Endothelial cell of umbilical vein (primary cell): ENCODE measurements around the gene NR6A1. TPM values are rescaled to one million over a fixed set of nuclear protein-coding genes. Genes with fewer than 3 reads are reported as not detected.

ENCODE experiments used
- BruUV-seq: library from RNA; stranded (reverse); fragments of 400-500 nt; replicated peaks from 2 replicates; lab custom pipeline; 2021; lab: Mats Ljungman, UMichigan
- CTCF ChIA-PET: fragments of 300-600, 350-600 bp; sonication (Branson Sonifier 250); formaldehyde crosslinking; loops from one replicate; lab custom pipeline; 2021; ENCODE audit warnings: antibody characterized with exemption, inconsistent platforms; lab: Charles Lee
- POLR2A ChIA-PET: fragments of 300-600, 350-600 bp; sonication (Branson Sonifier 250); formaldehyde crosslinking; loops from one replicate; lab custom pipeline; 2021; ENCODE audit warnings: antibody characterized with exemption, inconsistent platforms; lab: Charles Lee
- DNase-seq: peaks from one replicate; pipeline ENCODE4 v3.0.0-alpha.2; 2011; ENCODE audit warnings: low read depth, low spot score
- FAIRE-seq: peaks from 2 replicates; lab custom pipeline; 2011; peaks lifted over from hg19 to GRCh38; lab: Jason Lieb, UNC
- H2AFZ ChIP-seq: 2 replicates; pipeline ENCODE4 v1.6.0; 2012; ENCODE audit warnings: low read depth, low read length, control low read depth, inconsistent platforms
- H3K27ac ChIP-seq: 2 replicates; pipeline ENCODE4 v1.5.1; 2011; ENCODE audit warnings: low read depth, mild to moderate bottlenecking, control low read depth, low read length, moderate library complexity; ENCODE audit not compliant: insufficient read depth
- H3K27me3 ChIP-seq, 2 experiments: 2 replicates each; pipeline versions ENCODE4 v1.6.0 to v1.6.1; 2011; ENCODE audit warnings: low read length in 2 of 2, mixed read lengths in 1 of 2; ENCODE audit not compliant: control insufficient read depth in 2 of 2, insufficient read depth in 2 of 2
- H3K36me3 ChIP-seq, 2 experiments: 2 replicates in 1 of 2; 3 replicates in 1 of 2; pipeline ENCODE4 v1.5.1; 2011; ENCODE audit warnings: low read length in 2 of 2, mild to moderate bottlenecking in 1 of 2, moderate library complexity in 1 of 2; ENCODE audit not compliant: control insufficient read depth in 2 of 2, insufficient read depth in 2 of 2; ENCODE audit errors: extremely low read depth in 1 of 2
- H3K4me1 ChIP-seq: 3 replicates; pipeline ENCODE4 v1.5.1; 2011; ENCODE audit warnings: mild to moderate bottlenecking, low read length; ENCODE audit not compliant: control insufficient read depth, insufficient read depth; ENCODE audit errors: extremely low read depth
- H3K4me2 ChIP-seq: 2 replicates; pipeline ENCODE4 v1.6.1; 2011; ENCODE audit warnings: low read length, control low read depth, mixed read lengths; ENCODE audit not compliant: insufficient read depth
- H3K4me3 ChIP-seq, 3 experiments: fragments of 200-600 bp in 1 of 3; sonication (generic), shearing (Covaris generic) in 1 of 3; replicated peaks in 1 of 3; 2 replicates each; pipeline ENCODE4 v1.5.1; 2011 to 2016; ENCODE audit warnings: control low read depth in 3 of 3, low read length in 3 of 3, mild to moderate bottlenecking in 2 of 3, inconsistent platforms in 1 of 3, low read depth in 1 of 3, moderate library complexity in 1 of 3; ENCODE audit not compliant: insufficient read depth in 1 of 3
- H3K79me2 ChIP-seq: 2 replicates; pipeline ENCODE4 v1.6.0; 2012; ENCODE audit warnings: low read length, inconsistent platforms; ENCODE audit not compliant: control insufficient read depth, insufficient read depth
- H3K9ac ChIP-seq: replicated peaks from 2 replicates; pipeline ENCODE3; 2011; ENCODE audit warnings: low read length, control low read depth; ENCODE audit not compliant: insufficient read depth; ENCODE audit errors: extremely low read depth
- H3K9me1 ChIP-seq: replicated peaks from 3 replicates; pipeline ENCODE4 v1.6.0; 2011; ENCODE audit warnings: mild to moderate bottlenecking, low read length; ENCODE audit not compliant: control insufficient read depth, insufficient read depth; ENCODE audit errors: extremely low read depth
- H3K9me3 ChIP-seq: replicated peaks from 2 replicates; pipeline ENCODE4 v1.5.1; 2012; ENCODE audit warnings: low read length, inconsistent platforms; ENCODE audit not compliant: control insufficient read depth, insufficient read depth
- H4K20me1 ChIP-seq: replicated peaks from 2 replicates; pipeline ENCODE3; 2011; ENCODE audit warnings: mild to moderate bottlenecking, low read length; ENCODE audit not compliant: control insufficient read depth, insufficient read depth; ENCODE audit errors: extremely low read depth
- EZH2 ChIP-seq: IDR thresholded peaks from 2 replicates; pipeline ENCODE4 v1.6.1; 2012; ENCODE audit warnings: borderline replicate concordance, low read depth, mild to moderate bottlenecking, moderate library complexity, low read length, inconsistent platforms; ENCODE audit not compliant: severe bottlenecking
- FOS ChIP-seq: IDR thresholded peaks from 2 replicates; pipeline ENCODE4 v1.6.1; 2011; ENCODE audit warnings: mild to moderate bottlenecking, low read length, moderate library complexity, borderline replicate concordance; ENCODE audit not compliant: insufficient read depth
- GATA2 ChIP-seq: IDR thresholded peaks from 2 replicates; pipeline ENCODE4 v1.7.0; 2011; ENCODE audit warnings: low read depth, mild to moderate bottlenecking, moderate library complexity, mixed read lengths, low read length; ENCODE audit not compliant: insufficient read length, insufficient read depth
- JUN ChIP-seq: IDR thresholded peaks from 2 replicates; pipeline ENCODE4 v1.6.1; 2011; ENCODE audit warnings: borderline replicate concordance, low read depth; ENCODE audit not compliant: insufficient read length, insufficient read depth
- MYC ChIP-seq: IDR thresholded peaks from one replicate; pipeline ENCODE4 v1.6.1; 2011; ENCODE audit warnings: mild to moderate bottlenecking, low read depth, low read length
- POLR2A ChIP-seq: IDR thresholded peaks from 2 replicates; pipeline ENCODE4 v1.6.1; 2012; ENCODE audit warnings: low read depth, mild to moderate bottlenecking, control low read depth, low read length
- POLR2AphosphoS5 ChIP-seq: IDR thresholded peaks from 2 replicates; pipeline ENCODE4 v1.6.1; 2012; ENCODE audit warnings: low read depth, mild to moderate bottlenecking, control low read depth, low read length, moderate library complexity; ENCODE audit not compliant: insufficient read depth
- dilution Hi-C: fragments of 300-500 bp; cut with MboI; formaldehyde crosslinking; loops from one replicate; pipeline ENCODE4 v1.15.0; 2019; ENCODE audit warnings: low sequenced_read_pairs; ENCODE audit not compliant: extremely low pct_ligation_motif_present
- intact Hi-C: fragments of 100-400 bp; cut with micrococcal nuclease; formaldehyde crosslinking; loops from one replicate; pipeline ENCODE4 v1.10.0; 2022
- polyA plus RNA-seq, 4 experiments: library from polyadenylated mRNA; depleted of rRNA in 3 of 4; stranded (reverse) in 3 of 4; unstranded in 1 of 4; fragments of >200 nt; gene quantifications; 2 replicates each; pipeline versions ENCODE4 v1.2.1 to v1.2.3, GENCODE V29; 2011 to 2012; ENCODE audit warnings: missing spikeins in 1 of 4
- total RNA-seq: library from RNA; stranded (reverse); gene quantifications from 2 replicates; pipeline ENCODE4 v1.2.3, GENCODE V29; 2021
- TF ChIP-seq, protein P1 (sequence below): IDR thresholded peaks from 2 replicates; pipeline ENCODE4 v1.6.1; 2011; ENCODE audit not compliant: insufficient read depth, insufficient read length
- TF ChIP-seq, protein P2 (sequence below), 2 donors: IDR thresholded peaks; 1 replicate in 1 of 2; 2 replicates in 1 of 2; pipeline ENCODE4 v1.5.1; 2011; ENCODE audit warnings: low read length in 2 of 2, mild to moderate bottlenecking in 2 of 2, moderate library complexity in 2 of 2, control low read depth in 1 of 2, inconsistent platforms in 1 of 2, low read depth in 1 of 2; ENCODE audit not compliant: insufficient read depth in 1 of 2; ENCODE audit errors: extremely low read depth in 1 of 2

Gene NR6A1
- total and polyA plus RNA-seq, 2 donors (not counting 3 experiments of a cell fraction or from before 2014, with no cell fraction given) = 0.17 to 1.2 TPM

DNA sequence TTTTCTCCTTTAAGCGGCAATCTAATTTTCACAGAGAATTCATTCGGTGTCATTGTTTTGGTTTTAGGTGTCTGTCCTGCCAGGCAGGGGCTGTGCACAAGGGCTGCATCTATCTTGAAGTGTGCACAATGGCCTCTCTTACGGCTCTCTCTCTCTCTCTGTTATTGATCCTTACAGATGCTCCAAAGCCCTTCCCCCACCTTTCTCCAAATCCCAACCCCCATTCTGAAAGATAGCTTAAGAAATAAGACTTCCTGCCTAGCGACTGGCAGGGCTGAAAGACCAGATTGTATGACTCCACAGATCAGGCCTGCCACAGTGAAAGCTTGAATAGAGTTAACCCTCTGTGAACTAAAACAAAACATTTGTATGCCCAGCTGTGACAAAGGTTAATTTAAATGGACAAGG is 177.5 kb downstream of the NR6A1 start:
- no peaks in the 10 kb centered on the region for H3K4me1 ChIP-seq
- no TSS peak for BruUV-seq
- DNase-seq = no peak
- no peaks in the 10 kb centered on the region for H3K36me3 ChIP-seq
- dilution Hi-C loops (no loop called here), intact Hi-C loops (no loop called here)
- H3K9me3 ChIP-seq = no peaks in the 10 kb centered on the region
- peaks cover 32% of the 10 kb centered on the region in 2 experiments for H3K27me3 ChIP-seq
- H3K27ac ChIP-seq = no peak overlapping the region
- no peaks in the 10 kb centered on the region for H4K20me1 ChIP-seq
- no peak overlapping the region for H3K9ac ChIP-seq
- H3K4me3 ChIP-seq = no peak overlapping the region
- no peak overlapping the region for H2AFZ ChIP-seq
- POLR2A ChIA-PET = no interaction called here
- TF ChIP-seq EZH2 (no peak), MYC (no peak), POLR2A (no peak)
- TF ChIP-seq, protein P1, sequence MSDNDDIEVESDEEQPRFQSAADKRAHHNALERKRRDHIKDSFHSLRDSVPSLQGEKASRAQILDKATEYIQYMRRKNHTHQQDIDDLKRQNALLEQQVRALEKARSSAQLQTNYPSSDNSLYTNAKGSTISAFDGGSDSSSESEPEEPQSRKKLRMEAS = no peak
- TF ChIP-seq, protein P2, sequence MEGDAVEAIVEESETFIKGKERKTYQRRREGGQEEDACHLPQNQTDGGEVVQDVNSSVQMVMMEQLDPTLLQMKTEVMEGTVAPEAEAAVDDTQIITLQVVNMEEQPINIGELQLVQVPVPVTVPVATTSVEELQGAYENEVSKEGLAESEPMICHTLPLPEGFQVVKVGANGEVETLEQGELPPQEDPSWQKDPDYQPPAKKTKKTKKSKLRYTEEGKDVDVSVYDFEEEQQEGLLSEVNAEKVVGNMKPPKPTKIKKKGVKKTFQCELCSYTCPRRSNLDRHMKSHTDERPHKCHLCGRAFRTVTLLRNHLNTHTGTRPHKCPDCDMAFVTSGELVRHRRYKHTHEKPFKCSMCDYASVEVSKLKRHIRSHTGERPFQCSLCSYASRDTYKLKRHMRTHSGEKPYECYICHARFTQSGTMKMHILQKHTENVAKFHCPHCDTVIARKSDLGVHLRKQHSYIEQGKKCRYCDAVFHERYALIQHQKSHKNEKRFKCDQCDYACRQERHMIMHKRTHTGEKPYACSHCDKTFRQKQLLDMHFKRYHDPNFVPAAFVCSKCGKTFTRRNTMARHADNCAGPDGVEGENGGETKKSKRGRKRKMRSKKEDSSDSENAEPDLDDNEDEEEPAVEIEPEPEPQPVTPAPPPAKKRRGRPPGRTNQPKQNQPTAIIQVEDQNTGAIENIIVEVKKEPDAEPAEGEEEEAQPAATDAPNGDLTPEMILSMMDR (IDR thresholded peaks at IDR 0.05; ENCODE audit: extremely low read depth in 1 of 2, insufficient read depth in 1 of 2, low read depth in 1 of 2, low read length in 2 of 2) = no peak
- CTCF ChIA-PET = interaction anchor here (1.0 kb wide), 1 partner anchor 24 kb away, joined by 3 read pairs; no protein-coding TSS in a partner anchor
- H3K9me1 ChIP-seq = no peaks in the 10 kb centered on the region
- H3K79me2 ChIP-seq = no peaks in the 10 kb centered on the region
- FAIRE-seq = no peak
- no peak overlapping the region for H3K4me2 ChIP-seq

DNA sequence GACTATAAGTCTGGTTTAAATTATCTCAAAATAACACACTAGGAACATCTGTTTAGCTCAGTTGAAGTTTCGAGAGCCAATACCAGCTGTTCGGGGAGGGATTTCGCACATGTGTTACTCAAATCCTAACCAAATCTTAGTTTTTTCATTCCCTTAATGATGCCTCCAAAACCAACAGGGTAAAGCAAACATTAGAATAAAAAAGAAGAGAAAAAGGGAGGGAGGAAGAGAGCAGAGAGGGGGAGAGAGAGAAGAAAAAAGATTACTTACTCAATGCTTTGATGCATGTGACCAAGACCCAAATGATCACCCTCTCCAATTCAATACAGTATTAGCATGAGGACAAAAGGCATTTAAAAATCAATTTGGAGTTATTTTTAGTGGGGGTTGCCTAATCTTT is 177.9 kb downstream of the NR6A1 start:
- BruUV-seq = no TSS peak
- Histone ChIP-seq H3K9me3 (no peaks in the 10 kb centered on the region), H3K9me1 (no peaks in the 10 kb centered on the region), H2AFZ (no peak overlapping the region), H3K9ac (no peak overlapping the region), H3K4me1 (no peaks in the 10 kb centered on the region), H3K27ac (no peak overlapping the region), H3K27me3 (peaks cover 32% of the 10 kb centered on the region in 2 experiments), H3K36me3 (no peaks in the 10 kb centered on the region), H3K79me2 (no peaks in the 10 kb centered on the region), H4K20me1 (no peaks in the 10 kb centered on the region), H3K4me3 (no peak overlapping the region), H3K4me2 (no peak overlapping the region)
- intact Hi-C loops (no loop called here), dilution Hi-C loops (no loop called here)
- TF ChIP-seq JUN (no peak), GATA2 (no peak), POLR2A (no peak), POLR2AphosphoS5 (no peak), MYC (no peak), EZH2 (no peak), FOS (no peak)
- TF ChIP-seq, protein P2 (IDR thresholded peaks at IDR 0.05; ENCODE audit: extremely low read depth in 1 of 2, insufficient read depth in 1 of 2, low read depth in 1 of 2, low read length in 2 of 2) = no peak
- TF ChIP-seq, protein P1 = no peak
- CTCF ChIA-PET = interaction anchor here (1.0 kb wide), 1 partner anchor 24 kb away, joined by 3 read pairs; no protein-coding TSS in a partner anchor
- POLR2A ChIA-PET = no interaction called here
- FAIRE-seq (no peak), DNase-seq (no peak)
